NCI-H446 treated with DMSO at 0.1 percent for 48 hours (cell line): ENCODE data around the gene ASTN2.

ENCODE experiments used
- DNase-seq: peaks from one replicate; lab custom pipeline; 2025; lab: John Stamatoyannopoulos, UW

The ASTN2 gene

DNA sequence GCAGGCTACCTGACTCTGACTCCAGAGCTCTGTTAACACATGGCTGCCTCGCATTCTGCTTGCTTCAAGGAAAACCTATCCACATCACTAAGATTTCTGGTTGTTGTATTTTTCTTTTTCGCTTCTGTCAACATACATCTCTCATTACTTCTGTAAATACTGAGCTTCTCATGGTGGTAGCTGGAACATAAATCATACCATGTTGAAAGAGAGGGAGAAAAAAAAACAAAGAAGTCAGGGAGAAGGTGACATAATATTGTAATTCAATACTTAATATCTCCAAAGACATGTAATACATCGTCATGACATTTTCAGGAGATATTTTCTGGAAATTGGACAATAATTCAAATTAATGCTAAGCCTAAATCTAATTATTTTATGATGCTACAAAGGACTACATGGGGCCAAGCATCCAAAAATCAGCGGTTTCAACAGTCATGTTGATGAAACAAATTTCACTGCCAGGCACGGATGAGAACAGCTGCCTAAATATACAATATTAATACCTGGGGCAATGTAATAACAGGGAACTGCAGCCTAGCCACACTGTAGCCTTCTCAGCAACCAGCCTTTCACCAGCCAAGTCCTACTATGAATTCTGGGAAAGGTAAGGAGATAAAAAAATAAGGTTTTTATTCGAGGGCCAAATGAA, 395.8 kb downstream of the ASTN2 start:
- no peak for DNase-seq

DNA sequence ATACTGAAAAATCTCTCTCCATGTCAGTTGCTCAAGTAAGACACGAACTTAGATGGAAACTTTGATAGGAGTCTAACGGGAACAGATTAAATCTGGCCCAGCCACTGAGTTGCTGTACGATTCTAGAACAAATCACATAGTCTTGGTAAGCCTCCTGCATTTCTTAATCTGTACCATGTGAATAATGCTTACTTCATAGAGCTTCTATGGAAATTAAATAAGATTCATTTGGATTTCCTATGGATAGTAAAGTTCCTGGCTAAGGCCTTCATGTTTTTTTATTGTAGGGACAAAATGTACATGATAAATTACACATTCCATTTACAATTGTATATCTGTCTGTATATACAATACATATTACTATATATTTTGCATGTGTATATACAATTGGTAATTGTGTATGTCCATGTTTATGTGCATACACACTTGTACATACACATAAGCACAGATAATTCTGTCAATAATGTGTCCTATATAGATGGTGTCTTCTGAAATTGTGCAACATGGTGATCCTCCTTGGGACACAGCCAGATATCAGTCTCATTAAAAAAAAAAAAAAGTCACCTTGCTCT, 397.4 kb downstream of the ASTN2 start:
- no peak for DNase-seq

DNA sequence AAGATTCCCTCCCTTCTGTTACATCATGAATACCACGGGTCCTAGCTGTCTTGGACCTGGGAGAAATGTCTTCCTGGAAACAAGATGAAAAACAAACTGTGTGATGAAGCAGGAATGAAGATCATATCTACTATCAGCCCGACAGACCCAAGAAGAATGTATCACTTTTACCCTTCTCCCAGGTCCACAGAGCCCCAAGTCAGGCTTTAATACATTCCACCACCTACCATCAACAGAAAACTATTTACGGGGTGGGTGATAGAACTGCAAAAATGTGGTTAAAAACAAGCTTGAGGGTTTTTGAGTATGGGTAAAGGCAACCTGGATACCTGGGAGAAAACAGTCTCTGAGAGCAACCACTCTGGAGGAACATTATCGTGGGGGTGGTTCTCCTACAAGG, 400.8 kb downstream of the ASTN2 start:
- DNase-seq, result no peak

DNA sequence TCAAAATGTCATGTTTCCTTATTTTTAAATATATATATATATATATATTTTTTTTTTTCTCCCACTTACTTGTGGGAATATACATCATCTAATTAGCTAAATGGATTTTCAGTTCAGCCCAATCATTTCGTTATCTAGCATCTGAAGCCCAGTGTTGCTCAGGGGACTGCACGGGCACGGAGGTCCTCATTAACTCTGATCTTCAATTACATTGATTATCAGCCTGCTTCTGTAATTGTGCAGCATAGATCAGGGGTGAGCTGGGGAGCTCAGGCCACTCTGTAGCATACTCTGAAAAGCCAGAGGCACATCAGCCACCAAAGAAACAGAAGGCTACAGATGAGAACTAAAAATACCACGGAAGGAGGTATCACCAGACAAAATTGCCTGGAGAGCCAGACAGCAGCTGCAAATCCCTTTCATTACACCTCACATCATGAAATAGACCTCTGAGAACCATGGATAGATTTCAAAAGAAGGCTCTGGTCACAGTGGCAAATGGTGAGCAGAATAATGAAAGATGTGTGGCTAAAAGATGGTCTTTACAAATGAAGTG, 401.3 kb downstream of the ASTN2 start:
- no peak for DNase-seq

DNA sequence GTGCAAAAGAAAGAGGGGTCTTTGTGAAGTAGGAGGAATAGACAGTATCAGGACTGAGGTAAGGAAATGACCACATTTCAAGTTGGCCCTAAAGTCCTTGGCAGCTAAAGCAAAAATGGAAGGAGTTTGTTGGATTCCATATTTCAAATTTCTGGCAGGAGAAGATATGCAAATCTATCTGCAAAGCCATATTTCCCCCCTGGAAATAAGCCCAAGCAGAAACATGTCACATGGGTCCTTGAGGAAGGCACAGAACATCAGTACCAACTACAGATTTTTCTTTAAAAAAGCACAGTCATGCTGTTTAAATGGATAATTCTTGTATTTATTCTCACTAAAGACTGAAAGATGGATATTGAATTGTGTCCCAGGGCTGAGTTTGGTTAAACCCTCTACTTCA, 404.8 kb downstream of the ASTN2 start:
- DNase-seq, result no peak

DNA sequence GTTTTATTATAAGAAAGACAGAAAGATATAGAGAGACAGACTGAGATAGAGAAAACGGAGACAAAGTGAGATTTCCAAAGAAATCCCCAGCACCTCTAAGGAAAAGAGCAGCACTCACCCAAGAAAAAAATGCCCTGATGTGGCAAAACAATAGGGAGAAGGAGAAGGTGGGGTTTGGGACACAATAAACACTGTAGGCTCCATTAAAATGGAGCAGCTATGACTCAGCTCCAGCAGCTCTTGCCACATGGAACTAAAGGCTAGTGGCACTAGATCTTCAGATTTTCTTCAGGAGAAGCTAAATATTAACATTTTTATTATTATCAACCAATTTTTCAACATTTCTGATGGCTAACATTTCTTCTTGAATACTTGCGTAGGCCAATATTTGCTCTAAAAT, 406.0 kb downstream of the ASTN2 start:
- DNase-seq, result no peak

DNA sequence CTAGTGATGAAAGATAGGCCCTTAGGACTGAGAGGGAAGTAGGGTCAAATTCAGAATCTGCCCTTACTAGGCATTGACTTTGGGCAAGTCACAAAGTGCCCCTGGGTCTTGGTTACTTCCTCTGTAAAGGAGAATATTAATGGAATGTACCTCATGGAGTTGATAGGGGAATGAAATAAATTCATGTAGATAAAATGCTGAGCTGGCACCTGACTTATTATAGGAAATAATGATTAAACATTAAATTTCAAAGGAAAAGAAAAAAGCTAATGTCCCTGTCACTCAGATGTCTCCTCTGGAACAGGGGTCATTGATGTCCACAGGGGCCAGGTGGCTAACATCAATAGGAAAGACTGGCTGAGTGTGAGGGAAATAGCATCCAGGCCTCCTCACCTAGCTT, 406.4 kb downstream of the ASTN2 start:
- DNase-seq, result no peak

DNA sequence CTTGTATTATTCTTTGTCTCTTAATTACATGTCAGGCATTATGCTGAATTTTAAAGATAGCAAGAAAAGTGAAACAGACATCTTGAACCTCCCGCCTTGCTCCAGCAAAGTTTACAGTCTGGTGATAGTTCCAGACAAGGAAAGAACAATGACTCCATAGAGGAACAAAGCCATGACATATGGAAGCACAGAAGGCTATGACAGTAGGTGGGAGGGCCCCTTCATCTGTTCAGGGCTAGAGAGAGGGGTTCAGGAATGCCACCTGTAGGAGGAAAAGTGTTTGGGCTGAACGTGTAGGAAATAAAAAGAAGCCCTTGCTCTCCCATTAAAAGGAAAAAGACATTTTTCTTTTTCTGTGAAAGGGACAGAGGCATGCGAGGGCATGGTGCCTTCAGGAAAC, 412.2 kb downstream of the ASTN2 start:
- DNase-seq, result no peak

DNA sequence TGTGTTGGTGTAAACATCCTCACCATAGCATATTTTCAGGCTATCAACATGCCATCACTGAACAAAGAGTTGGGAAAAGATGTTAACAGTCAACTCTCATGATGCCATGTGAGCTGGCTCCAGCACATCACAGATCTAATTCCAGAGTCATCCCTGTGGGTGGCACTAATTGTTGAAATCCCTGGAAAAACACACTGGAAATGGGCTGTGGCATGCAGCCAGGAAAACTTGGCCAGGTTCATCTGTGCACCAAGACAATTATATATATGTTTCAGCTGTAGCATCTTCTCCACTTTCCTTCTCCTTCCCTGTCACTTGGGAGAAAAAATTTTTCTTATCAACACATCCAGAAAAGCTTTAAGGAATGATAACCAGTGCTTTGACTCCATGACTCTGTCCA, 414.0 kb downstream of the ASTN2 start:
- DNase-seq, result no peak

DNA sequence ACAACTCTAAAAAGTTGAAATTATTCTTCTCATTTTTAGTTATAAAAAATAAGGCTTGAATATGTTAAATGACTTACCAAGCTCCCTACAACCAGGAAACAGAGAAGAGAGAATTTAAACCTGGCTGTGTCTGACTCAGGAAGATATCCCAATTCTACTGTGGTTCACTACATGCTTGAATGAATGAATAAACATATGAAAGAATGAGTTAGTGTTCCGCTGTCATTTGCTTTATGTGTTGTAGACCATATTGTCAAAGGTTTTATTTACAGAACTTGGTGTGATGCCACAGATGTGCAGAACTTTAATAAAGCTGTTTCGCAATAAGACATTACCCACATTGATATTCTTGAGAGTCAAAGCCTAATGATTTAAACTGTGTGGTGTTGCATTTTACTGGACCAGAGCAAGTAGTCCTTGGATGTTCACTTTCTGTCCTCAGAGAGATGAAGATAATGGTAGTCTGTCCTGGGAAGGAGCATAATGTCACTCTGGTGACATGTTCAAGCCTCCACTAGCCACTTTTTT, 414.6 kb downstream of the ASTN2 start:
- DNase-seq, result no peak

DNA sequence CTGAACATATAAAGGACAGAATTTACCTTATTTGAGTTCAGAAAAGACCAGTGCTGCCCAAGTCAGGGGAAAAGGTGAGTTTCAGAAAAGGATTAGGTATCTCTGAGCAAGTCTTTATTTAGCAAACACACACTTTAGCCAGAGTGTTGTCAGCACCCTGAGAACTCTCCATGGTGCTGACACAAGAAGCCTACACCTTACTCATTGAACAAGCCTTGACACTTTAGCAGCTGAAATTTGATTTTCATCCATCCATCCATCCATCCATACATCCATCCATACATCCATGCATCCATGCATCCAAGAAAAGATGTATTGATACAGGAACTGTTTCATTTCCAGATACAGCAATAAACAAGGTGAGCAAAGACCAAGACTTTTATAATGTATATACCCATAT, 416.6 kb downstream of the ASTN2 start:
- no peak for DNase-seq

DNA sequence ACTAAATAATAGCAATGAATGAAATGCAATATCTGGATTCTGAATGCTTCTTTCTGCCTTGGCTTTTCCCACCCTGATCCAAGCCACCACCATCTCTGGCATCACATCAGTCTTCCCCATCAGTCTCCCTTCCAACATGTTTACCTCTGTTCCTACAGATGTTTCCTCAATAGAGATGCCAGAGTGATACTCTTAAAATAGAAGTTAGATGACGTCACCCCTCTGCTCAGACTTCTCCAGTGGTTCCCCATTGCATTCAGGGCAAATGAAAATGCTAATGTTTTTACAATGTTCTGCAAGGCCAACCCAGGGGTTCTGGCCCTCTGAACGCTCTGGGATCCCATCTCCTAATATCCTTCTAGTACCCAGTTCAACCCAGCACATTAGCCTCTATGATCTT, 422.0 kb downstream of the ASTN2 start:
- no peak for DNase-seq

DNA sequence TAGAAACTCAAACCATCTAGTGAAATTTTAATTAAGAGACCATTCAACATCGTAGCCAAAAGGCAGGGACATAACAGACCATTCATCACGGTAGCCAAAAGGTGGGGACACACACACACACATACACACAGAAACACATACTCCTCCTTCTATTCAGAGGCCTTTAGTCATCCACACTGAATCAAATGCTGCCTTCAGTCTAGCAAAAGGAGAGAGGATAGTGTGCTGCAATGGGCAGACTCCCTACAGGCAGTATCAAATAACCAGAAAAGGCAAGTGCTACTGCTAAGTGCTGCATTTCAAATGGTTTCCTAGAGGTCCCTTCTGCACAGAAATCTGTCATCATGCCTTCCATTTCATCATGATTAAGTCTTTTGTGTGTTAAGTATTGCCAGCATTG, 423.8 kb downstream of the ASTN2 start:
- DNase-seq, result no peak

DNA sequence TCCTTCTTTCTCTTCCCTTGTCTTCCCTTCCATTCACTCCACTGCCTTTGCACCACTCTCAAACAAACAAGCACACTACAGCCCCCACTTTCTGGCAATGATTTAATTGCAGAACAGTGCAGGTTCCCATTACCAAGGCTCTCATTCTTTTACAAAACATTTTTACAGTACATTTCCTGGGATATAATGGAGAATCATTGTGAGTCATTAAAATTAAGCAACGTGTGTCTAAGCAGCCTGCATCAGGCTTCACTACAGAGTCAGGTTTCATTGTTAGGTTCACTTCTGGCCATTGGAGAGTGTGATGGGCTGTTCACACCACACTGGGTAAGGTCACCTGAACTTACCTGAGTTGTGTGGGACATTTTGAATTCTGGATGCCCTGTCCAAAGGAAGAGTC, 424.3 kb downstream of the ASTN2 start:
- DNase-seq, result no peak

DNA sequence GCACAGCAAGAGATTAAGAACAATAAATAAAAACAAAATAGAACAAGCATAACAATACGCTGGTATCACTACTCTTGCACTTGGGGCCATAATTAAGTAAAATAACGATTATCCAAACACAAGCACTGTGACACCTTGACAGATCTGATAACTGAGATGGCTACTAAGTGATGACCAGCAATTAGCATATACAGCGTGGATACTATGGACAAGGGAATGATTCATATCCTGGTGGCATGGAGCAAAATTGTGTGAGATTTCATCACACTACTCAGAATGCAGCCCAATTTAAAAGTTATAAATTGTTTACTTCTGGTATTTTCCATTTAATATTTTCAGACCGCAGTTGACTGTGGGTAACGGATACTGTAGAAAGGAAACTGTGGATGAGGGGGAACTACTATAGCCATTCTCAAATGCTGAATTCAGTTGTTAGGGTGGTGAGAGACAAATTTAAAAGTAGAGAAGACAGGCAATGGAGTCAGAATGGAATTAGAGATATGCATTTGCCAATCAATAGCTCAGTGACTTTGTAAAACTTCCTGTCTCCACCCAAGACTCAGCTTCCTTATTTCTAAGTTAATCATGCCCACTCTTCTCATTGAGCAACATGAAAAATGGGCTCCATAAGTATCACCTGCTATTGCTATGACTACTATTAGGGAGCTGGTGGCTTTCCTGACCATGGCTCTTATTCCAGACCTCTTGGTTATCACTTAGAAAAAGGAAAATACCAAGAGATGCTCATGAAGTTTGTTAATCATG, 427.0 kb downstream of the ASTN2 start:
- no peak for DNase-seq

DNA sequence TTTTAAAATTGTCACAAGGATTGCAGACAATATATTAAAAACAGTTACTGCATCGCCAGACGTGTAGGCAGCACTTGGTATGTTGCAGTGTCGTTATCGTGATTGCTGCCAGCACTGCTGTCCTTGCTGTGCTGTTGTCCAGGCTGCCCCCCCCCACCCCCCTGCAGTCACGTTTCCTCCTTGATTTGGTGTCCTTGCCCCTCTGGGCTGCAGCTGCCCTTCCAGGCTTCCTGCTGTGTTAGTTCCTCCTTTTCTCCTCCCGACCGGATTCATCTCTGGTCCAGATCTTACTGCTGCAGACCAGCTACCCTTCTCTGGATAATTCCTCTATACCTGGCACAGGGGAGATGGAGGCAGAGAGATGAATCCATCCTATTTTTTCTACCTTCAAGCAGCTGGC, 428.8 kb downstream of the ASTN2 start:
- no peak for DNase-seq

DNA sequence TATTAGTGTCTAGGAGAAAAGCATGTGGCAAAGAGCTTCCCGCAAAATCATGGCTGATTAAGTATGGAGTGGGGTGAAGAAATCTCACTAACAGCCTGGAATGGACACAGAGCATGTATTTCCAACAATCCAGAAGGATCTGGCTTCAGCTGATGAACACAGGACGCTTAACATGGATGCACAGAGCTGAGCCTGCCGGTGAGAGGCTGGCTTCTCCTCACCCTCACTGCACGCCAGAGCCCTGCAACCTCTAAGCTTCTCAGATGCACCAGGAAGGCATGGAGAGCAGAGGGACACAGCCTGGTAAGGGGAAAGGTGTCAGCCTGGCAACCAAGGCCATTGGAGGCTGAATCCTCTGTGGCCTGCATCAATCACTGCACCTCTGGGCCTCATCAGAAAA, 429.3 kb downstream of the ASTN2 start:
- DNase-seq, result no peak

DNA sequence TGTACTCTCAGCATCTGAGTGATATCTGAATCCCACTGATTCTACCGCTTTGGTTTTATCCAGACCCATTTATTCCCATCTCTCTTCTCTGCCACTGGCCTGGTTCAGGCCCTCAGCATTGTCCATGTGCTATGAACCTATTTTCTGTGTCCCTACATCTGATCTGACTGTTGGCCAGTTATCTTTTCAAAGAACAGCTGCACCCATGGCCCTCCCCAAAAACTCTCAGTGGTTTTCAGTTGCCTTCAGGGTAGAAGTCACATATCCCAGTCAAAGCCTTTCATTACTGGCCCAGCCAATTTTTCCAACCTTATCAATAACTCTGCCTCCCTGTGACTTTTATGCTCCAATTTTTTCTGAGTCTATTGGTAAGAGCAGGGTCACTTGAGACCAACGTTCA, 430.7 kb downstream of the ASTN2 start:
- DNase-seq, result no peak

DNA sequence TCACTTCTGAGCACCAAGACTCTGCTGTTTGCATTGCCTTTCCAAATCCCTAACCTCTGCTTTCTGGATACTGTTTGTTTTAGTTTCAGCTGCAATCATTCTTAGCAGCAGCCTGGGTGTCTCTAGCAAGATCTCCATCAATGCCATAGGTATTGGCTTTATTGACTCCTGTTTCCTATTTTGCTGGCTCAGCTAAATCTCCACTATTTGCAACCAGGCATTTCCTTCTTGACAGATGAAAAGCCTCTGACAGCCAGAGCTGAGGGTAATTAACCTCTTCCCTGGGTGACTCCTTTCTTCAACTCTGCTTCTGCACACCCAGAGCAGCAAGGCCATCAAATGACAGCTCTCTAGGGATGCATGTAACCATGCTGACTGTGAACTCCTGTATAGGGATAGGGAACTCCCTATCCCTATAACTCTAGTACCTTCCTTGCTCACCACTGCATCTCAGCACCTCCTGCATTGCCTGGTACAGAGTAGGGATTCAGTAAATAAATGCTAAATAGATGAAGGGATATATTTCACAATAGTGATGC, 434.2 kb downstream of the ASTN2 start:
- no peak for DNase-seq

DNA sequence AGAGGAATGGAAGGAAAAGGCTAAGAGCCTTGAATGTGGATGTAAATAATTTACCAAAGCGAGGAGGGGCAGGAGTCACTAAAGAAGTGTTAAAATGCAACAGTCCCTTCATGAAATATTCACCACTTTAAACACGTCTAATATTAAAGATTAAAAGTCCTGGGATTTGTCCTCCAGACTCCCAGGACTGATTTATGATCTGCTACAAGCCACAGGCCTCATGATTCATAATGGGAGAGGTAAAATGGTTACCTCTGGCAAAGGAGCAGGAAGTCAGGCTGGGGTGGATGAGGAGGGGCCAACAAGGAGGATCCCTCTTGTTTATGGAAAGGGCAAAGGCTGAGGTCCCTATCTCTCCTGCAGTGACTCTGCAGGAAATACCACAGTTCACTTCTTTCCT, 435.4 kb downstream of the ASTN2 start:
- DNase-seq, result no peak

DNA sequence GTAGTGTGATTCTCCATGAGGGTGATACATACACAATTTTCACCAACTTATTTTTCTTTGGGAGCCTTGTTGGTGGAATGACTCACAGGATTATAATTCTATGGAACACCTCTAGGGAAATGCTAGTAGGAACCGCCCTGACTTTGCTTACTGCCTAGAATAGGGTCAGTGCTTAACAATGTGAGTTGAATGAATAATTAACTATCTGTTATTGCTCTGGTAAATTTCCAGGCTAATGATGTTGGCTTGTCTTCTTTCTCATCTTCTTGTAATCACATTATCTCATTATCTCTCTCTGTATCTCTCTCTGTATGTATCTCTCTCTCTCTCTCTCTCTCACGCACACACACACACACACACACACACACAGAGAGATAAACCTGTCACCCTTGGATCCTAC, 436.7 kb downstream of the ASTN2 start:
- DNase-seq, result no peak

DNA sequence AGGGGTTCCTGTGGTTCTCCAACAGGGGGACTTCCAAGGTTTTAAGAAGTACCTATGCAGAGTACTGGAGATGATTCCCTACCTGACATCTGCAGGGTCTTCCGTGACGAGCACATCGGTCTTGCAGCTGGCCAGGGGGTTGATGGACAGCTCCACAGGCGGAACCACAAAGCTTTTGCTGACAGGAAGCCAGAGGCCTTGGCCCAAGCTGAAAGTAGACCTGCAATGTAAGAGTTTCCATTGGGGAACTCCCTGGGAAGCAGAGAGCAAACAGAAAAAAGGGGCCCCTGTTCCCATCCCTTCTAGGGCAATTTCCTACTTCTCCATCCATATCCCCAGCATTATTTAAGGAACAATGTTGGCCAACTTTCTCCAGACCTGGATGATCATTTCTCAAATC, 439.7 kb downstream of the ASTN2 start:
- no peak for DNase-seq

DNA sequence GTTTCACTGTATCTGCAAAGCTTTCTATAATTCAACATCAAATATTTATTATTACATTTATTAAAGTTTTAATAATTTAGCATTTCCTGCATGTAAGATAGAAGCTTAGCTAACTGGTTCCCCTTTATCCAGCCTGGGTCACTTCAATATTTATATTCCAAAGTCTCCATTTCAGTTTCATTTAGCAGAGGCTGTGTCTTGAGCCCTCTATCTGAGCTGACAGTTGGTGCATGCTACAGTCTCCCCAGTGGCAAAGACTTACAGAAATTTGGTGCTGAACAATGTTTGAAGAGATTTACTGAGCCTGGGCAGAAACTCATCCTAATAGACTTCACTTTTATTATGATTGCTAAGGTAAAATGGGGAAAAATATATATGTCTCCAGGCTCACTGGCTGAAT, 448.7 kb downstream of the ASTN2 start:
- DNase-seq, result no peak
